ENCODE measurements around the gene CDH23.

The CDH23 gene

GRCh38 chr10:71796749-71797405, 400.2 kb downstream of the CDH23 start:
- Histone ChIP-seq H3K36me3 (ENCODE audit: insufficient read depth, low read length) (no peaks in the 10 kb centered on the region), H3K27ac (ENCODE audit: low read depth, low read length) (no peak overlapping the region), H3K9ac (ENCODE audit: low read length) (no peak overlapping the region), H3K27me3 (ENCODE audit: control insufficient read depth in 1 of 2, insufficient read depth in 2 of 2, low read length in 2 of 2) (no peaks in the 10 kb centered on the region), H3K4me3 (ENCODE audit: low read depth in 1 of 2, low read length in 2 of 2) (no peak overlapping the region), H3K9me3 (ENCODE audit: low read length) (peaks cover 3% of the 10 kb centered on the region), H3K4me1 (ENCODE audit: insufficient read depth, low read length) (no peaks in the 10 kb centered on the region)

- H3K4me3 ChIP-seq (ENCODE audit: low read depth in 1 of 2, low read length in 2 of 2): no peak overlapping the region
- H3K36me3 ChIP-seq (ENCODE audit: insufficient read depth, low read length): no peaks in the 10 kb centered on the region
- H3K4me1 ChIP-seq (ENCODE audit: insufficient read depth, low read length): no peaks in the 10 kb centered on the region
- H3K9ac ChIP-seq (ENCODE audit: low read length): no peak overlapping the region
- H3K27ac ChIP-seq (ENCODE audit: low read depth, low read length): no peak overlapping the region
- peaks cover 3% of the 10 kb centered on the region for H3K9me3 ChIP-seq (ENCODE audit: low read length)
- H3K27me3 ChIP-seq (ENCODE audit: control insufficient read depth in 1 of 2, insufficient read depth in 2 of 2, low read length in 2 of 2): no peaks in the 10 kb centered on the region
These were observed 401.0 kb downstream of the CDH23 start for GRCh38 chr10:71797533-71798307.

DNA sequence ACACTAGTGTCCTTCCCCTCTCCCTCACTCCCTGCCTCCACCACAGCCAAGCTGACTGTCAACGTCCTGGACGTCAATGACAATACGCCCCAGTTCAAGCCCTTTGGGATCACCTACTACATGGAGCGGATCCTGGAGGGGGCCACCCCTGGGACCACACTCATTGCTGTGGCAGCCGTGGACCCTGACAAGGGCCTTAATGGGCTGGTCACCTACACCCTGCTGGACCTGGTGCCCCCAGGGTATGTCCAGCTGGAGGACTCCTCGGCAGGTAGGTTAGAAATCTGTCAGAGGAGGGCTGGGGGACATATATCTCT, 401.5 kb downstream of the CDH23 start:
- no peak overlapping the region for H3K9ac ChIP-seq (ENCODE audit: low read length)
- H3K27ac ChIP-seq (ENCODE audit: low read depth, low read length): no peak overlapping the region

GRCh38 chr10:71799112-71799511, 402.4 kb downstream of the CDH23 start:
- Histone ChIP-seq H3K4me1 (ENCODE audit: insufficient read depth, low read length) (no peaks in the 10 kb centered on the region), H3K27ac (ENCODE audit: low read depth, low read length) (no peak overlapping the region), H3K4me3 (ENCODE audit: low read depth in 1 of 2, low read length in 2 of 2) (no peak overlapping the region), H3K9me3 (ENCODE audit: low read length) (peaks cover 3% of the 10 kb centered on the region), H3K9ac (ENCODE audit: low read length) (no peak overlapping the region), H3K36me3 (ENCODE audit: insufficient read depth, low read length) (no peaks in the 10 kb centered on the region), H3K27me3 (ENCODE audit: control insufficient read depth in 1 of 2, insufficient read depth in 2 of 2, low read length in 2 of 2) (no peaks in the 10 kb centered on the region)

More for the DNA sequence above, 401.5 kb downstream of the CDH23 start:
- Histone ChIP-seq H3K36me3 (ENCODE audit: insufficient read depth, low read length) (no peaks in the 10 kb centered on the region), H3K9me3 (ENCODE audit: low read length) (peaks cover 3% of the 10 kb centered on the region), H3K4me3 (ENCODE audit: low read depth in 1 of 2, low read length in 2 of 2) (no peak overlapping the region), H3K4me1 (ENCODE audit: insufficient read depth, low read length) (no peaks in the 10 kb centered on the region), H3K27me3 (ENCODE audit: control insufficient read depth in 1 of 2, insufficient read depth in 2 of 2, low read length in 2 of 2) (no peaks in the 10 kb centered on the region)

DNA sequence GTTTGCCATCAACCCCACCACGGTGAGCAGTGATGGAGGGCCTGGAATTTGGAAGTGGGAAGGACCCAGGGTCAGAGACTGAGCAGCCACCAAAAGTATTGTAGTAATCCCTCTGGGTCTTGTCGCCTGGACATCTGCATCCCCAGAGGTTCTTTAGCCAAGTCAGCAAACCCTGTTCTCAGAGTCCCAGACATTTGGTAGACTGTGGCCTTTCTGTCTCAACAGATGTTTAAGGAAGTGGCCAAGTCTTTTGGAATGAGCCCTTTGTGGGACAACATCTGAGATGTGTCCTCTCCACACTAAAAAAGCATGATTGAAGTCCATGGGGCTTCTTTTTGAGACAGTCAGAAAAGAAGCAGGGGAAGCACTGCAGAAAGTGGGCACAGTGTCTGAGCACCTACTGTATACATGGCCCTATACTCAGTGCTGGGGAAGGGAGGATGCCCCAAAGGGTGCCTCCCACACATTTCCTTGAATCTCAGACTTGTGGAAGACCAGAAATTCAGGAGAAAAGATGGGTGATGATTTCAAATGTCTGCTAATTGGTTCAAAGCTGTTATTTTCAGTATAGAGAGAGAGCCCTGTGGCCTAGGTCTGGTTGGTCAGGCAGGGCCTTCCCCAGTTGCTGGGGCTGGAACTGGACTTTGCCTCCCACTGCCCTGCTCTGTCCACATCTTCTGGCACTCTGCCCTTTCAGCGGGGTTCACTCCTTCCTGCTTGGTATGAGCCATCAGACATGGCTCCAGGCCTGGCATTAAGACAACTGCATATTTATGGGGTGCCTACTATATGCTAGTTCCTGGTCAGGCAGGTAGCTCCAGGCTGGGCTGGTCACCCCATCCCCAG, 403.1 kb downstream of the CDH23 start:
- Histone ChIP-seq H3K9me3 (ENCODE audit: low read length) (no peaks in the 10 kb centered on the region), H3K4me1 (ENCODE audit: insufficient read depth, low read length) (no peaks in the 10 kb centered on the region), H3K4me3 (ENCODE audit: low read depth in 1 of 2, low read length in 2 of 2) (no peak overlapping the region), H3K9ac (ENCODE audit: low read length) (no peak overlapping the region), H3K36me3 (ENCODE audit: insufficient read depth, low read length) (no peaks in the 10 kb centered on the region), H3K27me3 (ENCODE audit: control insufficient read depth in 1 of 2, insufficient read depth in 2 of 2, low read length in 2 of 2) (no peaks in the 10 kb centered on the region), H3K27ac (ENCODE audit: low read depth, low read length) (no peak overlapping the region)

DNA sequence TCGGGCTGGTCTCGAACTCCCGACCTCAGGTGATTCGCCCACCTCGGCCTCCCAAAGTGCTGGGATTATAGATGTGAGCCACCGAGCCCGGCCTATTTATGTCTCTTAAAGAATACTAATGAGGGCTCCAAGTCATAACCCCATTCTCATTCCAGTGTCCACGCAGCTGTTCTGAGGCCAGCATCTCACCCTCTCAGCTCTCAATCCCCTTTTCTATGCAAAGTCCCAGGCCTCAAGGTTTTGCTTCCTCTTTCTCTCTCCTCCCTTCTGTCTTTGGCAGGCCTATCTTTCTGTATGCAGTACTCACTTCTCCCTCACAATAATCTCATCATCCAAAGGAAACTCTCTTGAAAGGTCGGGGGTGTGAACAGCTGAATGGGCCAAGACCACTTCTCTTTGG, 404.6 kb downstream of the CDH23 start:
- Histone ChIP-seq H3K4me3 (ENCODE audit: low read depth in 1 of 2, low read length in 2 of 2) (no peak overlapping the region), H3K27ac (ENCODE audit: low read depth, low read length) (no peak overlapping the region), H3K27me3 (ENCODE audit: control insufficient read depth in 1 of 2, insufficient read depth in 2 of 2, low read length in 2 of 2) (no peaks in the 10 kb centered on the region), H3K36me3 (ENCODE audit: insufficient read depth, low read length) (no peaks in the 10 kb centered on the region), H3K4me1 (ENCODE audit: insufficient read depth, low read length) (no peaks in the 10 kb centered on the region), H3K9me3 (ENCODE audit: low read length) (no peaks in the 10 kb centered on the region), H3K9ac (ENCODE audit: low read length) (no peak overlapping the region)

GRCh38 chr10:71802235-71802634, 405.5 kb downstream of the CDH23 start:
- H3K27ac ChIP-seq (ENCODE audit: low read depth, low read length): no peak overlapping the region
- H3K9ac ChIP-seq (ENCODE audit: low read length): no peak overlapping the region
- no peak overlapping the region for H3K4me3 ChIP-seq (ENCODE audit: low read depth in 1 of 2, low read length in 2 of 2)
- H3K9me3 ChIP-seq (ENCODE audit: low read length): no peaks in the 10 kb centered on the region
- H3K27me3 ChIP-seq (ENCODE audit: control insufficient read depth in 1 of 2, insufficient read depth in 2 of 2, low read length in 2 of 2): peaks cover 0 to 3% of the 10 kb centered on the region in 2 donors
- no peaks in the 10 kb centered on the region for H3K36me3 ChIP-seq (ENCODE audit: insufficient read depth, low read length)
- H3K4me1 ChIP-seq (ENCODE audit: insufficient read depth, low read length): no peaks in the 10 kb centered on the region

- no peak overlapping the region for H3K9ac ChIP-seq (ENCODE audit: low read length)
- H3K27me3 ChIP-seq (ENCODE audit: control insufficient read depth in 1 of 2, insufficient read depth in 2 of 2, low read length in 2 of 2): peaks cover 0 to 4% of the 10 kb centered on the region in 2 donors
- H3K4me1 ChIP-seq (ENCODE audit: insufficient read depth, low read length): no peaks in the 10 kb centered on the region
- no peaks in the 10 kb centered on the region for H3K36me3 ChIP-seq (ENCODE audit: insufficient read depth, low read length)
- H3K4me3 ChIP-seq (ENCODE audit: low read depth in 1 of 2, low read length in 2 of 2): no peak overlapping the region
- no peak overlapping the region for H3K27ac ChIP-seq (ENCODE audit: low read depth, low read length)
- H3K9me3 ChIP-seq (ENCODE audit: low read length): no peaks in the 10 kb centered on the region
These were observed 406.2 kb downstream of the CDH23 start for GRCh38 chr10:71802715-71803488.

DNA sequence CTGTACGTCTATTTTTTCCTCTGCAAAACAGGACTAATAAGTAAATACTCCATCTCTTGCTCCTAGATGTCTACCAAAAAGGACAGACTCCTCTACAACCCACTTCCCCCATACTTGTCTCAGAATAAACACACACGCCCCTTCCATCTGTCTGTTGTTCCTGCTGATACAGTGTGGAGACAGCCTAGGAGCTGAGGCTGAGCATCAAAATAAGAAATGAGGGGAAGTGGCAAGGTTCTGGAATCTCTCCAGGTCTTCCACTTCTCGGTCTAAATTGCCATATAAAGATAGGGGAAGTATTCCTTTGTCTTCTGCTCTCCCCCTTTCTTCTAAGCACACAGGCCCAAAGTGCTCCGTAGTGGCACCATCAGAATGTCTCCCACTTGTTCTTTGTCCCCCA, 407.4 kb downstream of the CDH23 start:
- Histone ChIP-seq H3K9ac (ENCODE audit: low read length) (no peak overlapping the region), H3K27ac (ENCODE audit: low read depth, low read length) (no peak overlapping the region), H3K36me3 (ENCODE audit: insufficient read depth, low read length) (no peaks in the 10 kb centered on the region), H3K4me1 (ENCODE audit: insufficient read depth, low read length) (no peaks in the 10 kb centered on the region), H3K27me3 (ENCODE audit: control insufficient read depth in 1 of 2, insufficient read depth in 2 of 2, low read length in 2 of 2) (peaks cover 0 to 4% of the 10 kb centered on the region in 2 donors), H3K4me3 (ENCODE audit: low read depth in 1 of 2, low read length in 2 of 2) (no peak overlapping the region), H3K9me3 (ENCODE audit: low read length) (no peaks in the 10 kb centered on the region)

DNA sequence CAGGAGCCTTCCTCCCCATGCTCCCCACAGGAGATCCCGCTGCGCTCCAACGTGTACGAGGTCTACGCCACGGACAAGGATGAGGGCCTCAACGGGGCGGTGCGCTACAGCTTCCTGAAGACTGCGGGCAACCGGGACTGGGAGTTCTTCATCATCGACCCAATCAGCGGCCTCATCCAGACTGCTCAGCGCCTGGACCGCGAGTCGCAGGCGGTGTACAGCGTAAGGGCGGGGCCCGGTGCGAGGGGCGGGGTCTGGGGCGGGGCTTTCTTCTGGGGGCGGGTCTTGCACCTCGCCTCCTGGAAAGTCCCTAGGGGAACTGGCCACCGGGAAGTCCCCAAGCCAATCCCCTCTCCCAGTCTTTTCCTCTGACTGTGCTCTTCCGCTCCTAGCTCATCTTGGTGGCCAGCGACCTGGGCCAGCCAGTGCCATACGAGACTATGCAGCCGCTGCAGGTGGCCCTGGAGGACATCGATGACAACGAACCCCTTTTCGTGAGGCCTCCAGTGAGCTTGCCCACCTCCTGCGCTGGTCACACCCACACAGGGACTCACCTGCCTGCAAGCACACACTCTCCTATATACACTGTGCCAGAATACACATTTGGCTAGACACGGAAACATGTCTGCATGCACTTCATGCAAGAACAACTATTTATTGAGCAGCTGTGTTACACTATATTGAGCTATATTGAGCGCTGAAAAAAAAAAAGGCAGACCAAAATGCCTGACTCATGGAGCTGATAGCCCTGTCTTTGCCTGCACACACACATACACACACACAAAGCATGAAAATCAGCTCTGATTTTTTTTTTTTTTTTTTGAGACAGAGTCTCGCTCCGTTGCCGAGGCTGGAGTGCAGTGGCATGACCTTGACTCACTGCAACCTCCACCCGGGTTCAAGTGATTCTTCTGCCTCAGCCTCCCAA, 409.3 kb downstream of the CDH23 start:
- no peak overlapping the region for H3K9ac ChIP-seq (ENCODE audit: low read length)

More for the DNA sequence above, 409.3 kb downstream of the CDH23 start:
- no peaks in the 10 kb centered on the region for H3K4me1 ChIP-seq (ENCODE audit: insufficient read depth, low read length)
- no peak overlapping the region for H3K4me3 ChIP-seq (ENCODE audit: low read depth in 1 of 2, low read length in 2 of 2)
- peaks cover 0 to 4% of the 10 kb centered on the region in 2 donors for H3K27me3 ChIP-seq (ENCODE audit: control insufficient read depth in 1 of 2, insufficient read depth in 2 of 2, low read length in 2 of 2)
- H3K36me3 ChIP-seq (ENCODE audit: insufficient read depth, low read length): no peaks in the 10 kb centered on the region
- H3K9me3 ChIP-seq (ENCODE audit: low read length): no peaks in the 10 kb centered on the region
- H3K27ac ChIP-seq (ENCODE audit: low read depth, low read length): no peak overlapping the region
